Osteoblast (primary cell): ENCODE measurements around the gene NDUFS1. TPM values are rescaled to one million over a fixed set of nuclear protein-coding genes. Genes with fewer than 3 reads are reported as not detected.
A peak's percentile ranks its signal among the peaks of the same experiment; 100 is the strongest.
"Not testable (repeated sequence)": the region's sequence is repeated elsewhere in the genome, so short reads cannot be mapped to it uniquely, and the experiment has no call there.

Source experiments
- DNase-seq: peaks from one replicate; pipeline ENCODE4 v3.0.0; 2011; ENCODE audit warnings: low spot score, mixed read lengths; ENCODE audit not compliant: insufficient read length; ENCODE audit errors: missing footprints
- H2AFZ ChIP-seq: 2 replicates; pipeline ENCODE4 v1.6.0; 2011; ENCODE audit warnings: mild to moderate bottlenecking, low read length
- H3K27ac ChIP-seq: 2 replicates; pipeline ENCODE4 v1.5.1; 2011; ENCODE audit warnings: mild to moderate bottlenecking, low read depth, low read length, moderate library complexity
- H3K27me3 ChIP-seq: 2 replicates; pipeline ENCODE4 v1.6.0; 2012; ENCODE audit warnings: mild to moderate bottlenecking, control low read depth, inconsistent platforms, low read length, moderate library complexity; ENCODE audit not compliant: insufficient read depth
- H3K36me3 ChIP-seq: 2 replicates; pipeline ENCODE4 v1.5.1; 2011; ENCODE audit warnings: mild to moderate bottlenecking, low read length, control low read depth, moderate library complexity; ENCODE audit not compliant: insufficient read depth
- H3K4me1 ChIP-seq: 2 replicates; pipeline ENCODE4 v1.5.1; 2011; ENCODE audit warnings: mild to moderate bottlenecking, low read length, control low read depth, moderate library complexity; ENCODE audit not compliant: insufficient read depth
- H3K4me2 ChIP-seq: 2 replicates; pipeline ENCODE4 v1.6.0; 2011; ENCODE audit warnings: mild to moderate bottlenecking, low read length; ENCODE audit not compliant: insufficient read depth
- H3K4me3 ChIP-seq: fragments of 200-600 bp; sonication (generic); 3 replicates; pipeline ENCODE4 v1.5.1; 2012; ENCODE audit warnings: mild to moderate bottlenecking, low read length, inconsistent platforms; ENCODE audit not compliant: insufficient read depth
- H3K79me2 ChIP-seq: 2 replicates; pipeline ENCODE4 v1.6.0; 2012; ENCODE audit warnings: mild to moderate bottlenecking, low read length, control low read depth, inconsistent platforms; ENCODE audit not compliant: insufficient read depth
- H3K9me3 ChIP-seq: 2 replicates; pipeline ENCODE4 v1.5.1; 2011; ENCODE audit warnings: low read depth, low read length, control low read depth
- H4K20me1 ChIP-seq: 2 replicates; pipeline ENCODE4 v1.6.0; 2012; ENCODE audit warnings: mild to moderate bottlenecking, low read length, control low read depth; ENCODE audit not compliant: insufficient read depth
- total RNA-seq: library from RNA; depleted of rRNA; stranded (reverse); fragments of >200 nt; gene quantifications from 2 replicates; pipeline ENCODE4 v1.2.3, GENCODE V29; 2012
- TF ChIP-seq, protein P1 (sequence below): IDR thresholded peaks from 2 replicates; pipeline ENCODE4 v1.5.1; 2011; ENCODE audit warnings: mild to moderate bottlenecking, low read depth, low read length, moderate library complexity; ENCODE audit errors: extremely low read depth

The NDUFS1 gene
- total RNA-seq, 1 donor = 98.4 TPM

DNA sequence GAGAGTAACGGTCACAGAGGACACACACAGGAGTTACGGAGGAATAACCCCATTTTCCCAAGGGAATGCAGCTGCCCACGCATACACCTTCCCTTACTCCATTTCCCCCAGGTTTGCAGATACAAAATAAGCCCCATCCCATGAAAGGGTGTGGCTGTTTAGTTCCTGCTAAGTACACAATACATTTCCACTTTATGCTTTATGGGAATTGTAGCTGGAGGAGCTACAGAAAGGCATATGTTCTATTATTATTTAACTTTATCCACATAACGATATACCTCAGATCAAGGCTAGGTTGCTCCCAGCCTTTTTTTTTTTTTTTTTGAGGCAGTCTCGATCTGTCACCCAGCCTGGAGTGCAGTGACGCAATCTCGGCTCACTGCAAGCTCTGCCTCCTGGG, 50.5 kb downstream of the NDUFS1 start:
- no peak for DNase-seq
- Histone ChIP-seq H3K79me2 (no peaks in the 10 kb centered on the region), H3K36me3 (no peaks in the 10 kb centered on the region), H3K9me3 (no peaks in the 10 kb centered on the region), H3K4me3 (no peak overlapping the region), H3K4me1 (peaks cover 7% of the 10 kb centered on the region), H3K27me3 (no peaks in the 10 kb centered on the region), H2AFZ (no peak overlapping the region), H4K20me1 (no peaks in the 10 kb centered on the region), H3K27ac (no peak overlapping the region), H3K4me2 (no peak overlapping the region)
- TF ChIP-seq, protein P1, sequence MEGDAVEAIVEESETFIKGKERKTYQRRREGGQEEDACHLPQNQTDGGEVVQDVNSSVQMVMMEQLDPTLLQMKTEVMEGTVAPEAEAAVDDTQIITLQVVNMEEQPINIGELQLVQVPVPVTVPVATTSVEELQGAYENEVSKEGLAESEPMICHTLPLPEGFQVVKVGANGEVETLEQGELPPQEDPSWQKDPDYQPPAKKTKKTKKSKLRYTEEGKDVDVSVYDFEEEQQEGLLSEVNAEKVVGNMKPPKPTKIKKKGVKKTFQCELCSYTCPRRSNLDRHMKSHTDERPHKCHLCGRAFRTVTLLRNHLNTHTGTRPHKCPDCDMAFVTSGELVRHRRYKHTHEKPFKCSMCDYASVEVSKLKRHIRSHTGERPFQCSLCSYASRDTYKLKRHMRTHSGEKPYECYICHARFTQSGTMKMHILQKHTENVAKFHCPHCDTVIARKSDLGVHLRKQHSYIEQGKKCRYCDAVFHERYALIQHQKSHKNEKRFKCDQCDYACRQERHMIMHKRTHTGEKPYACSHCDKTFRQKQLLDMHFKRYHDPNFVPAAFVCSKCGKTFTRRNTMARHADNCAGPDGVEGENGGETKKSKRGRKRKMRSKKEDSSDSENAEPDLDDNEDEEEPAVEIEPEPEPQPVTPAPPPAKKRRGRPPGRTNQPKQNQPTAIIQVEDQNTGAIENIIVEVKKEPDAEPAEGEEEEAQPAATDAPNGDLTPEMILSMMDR = no peak

DNA sequence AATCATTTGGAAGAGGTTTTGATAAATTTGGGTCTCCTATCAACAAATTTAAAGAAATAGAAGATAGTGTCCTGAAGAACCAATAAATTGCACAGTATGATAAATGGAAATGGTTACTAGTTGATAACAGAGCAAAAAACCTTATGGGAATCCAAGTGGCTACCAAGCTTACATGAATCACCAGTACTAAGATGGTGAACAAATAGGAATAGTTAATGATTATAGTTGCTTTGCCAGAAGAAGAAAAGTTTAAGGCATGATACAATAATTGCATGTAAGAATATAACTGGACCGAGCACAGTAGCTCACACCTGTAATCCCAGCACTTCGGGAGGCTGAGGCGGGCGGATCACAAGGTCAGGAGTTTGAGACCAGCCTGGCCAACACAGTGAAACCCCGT, 53.7 kb downstream of the NDUFS1 start:
- Histone ChIP-seq H3K79me2 (no peaks in the 10 kb centered on the region), H3K27ac (peak overlapping the region; percentile 90), H3K9me3 (no peaks in the 10 kb centered on the region), H3K4me3 (no peak overlapping the region), H3K36me3 (no peaks in the 10 kb centered on the region), H4K20me1 (no peaks in the 10 kb centered on the region), H3K27me3 (no peaks in the 10 kb centered on the region), H3K4me2 (no peak overlapping the region), H3K4me1 (peaks cover 5% of the 10 kb centered on the region), H2AFZ (no peak overlapping the region)
- no peak for DNase-seq
- TF ChIP-seq, protein P1 = no peak

DNA sequence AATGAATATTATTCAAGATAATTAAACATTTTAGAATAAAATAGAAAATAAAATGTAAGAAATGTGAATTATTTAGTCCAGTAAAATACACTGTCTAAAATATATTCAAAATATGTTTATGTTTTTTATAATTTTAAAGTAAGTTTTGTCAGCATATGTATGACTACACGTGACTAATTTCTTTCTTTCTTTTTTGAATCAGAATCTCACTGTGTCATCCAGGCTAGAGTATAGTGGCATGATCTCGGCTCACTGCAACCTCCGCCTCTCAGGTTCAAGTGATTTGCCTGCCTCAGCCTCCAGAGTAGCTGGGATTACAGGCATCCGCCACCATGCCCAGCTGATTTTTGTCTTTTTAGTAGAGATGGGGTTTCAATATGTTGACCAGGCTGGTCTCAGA, 54.2 kb downstream of the NDUFS1 start:
- no peaks in the 10 kb centered on the region for H3K9me3 ChIP-seq
- H3K79me2 ChIP-seq = no peaks in the 10 kb centered on the region
- H3K27me3 ChIP-seq = no peaks in the 10 kb centered on the region
- H3K27ac ChIP-seq = no peak overlapping the region
- H3K4me1 ChIP-seq = peaks cover 5% of the 10 kb centered on the region
- no peaks in the 10 kb centered on the region for H3K36me3 ChIP-seq
- no peaks in the 10 kb centered on the region for H4K20me1 ChIP-seq
- no peak overlapping the region for H2AFZ ChIP-seq
- TF ChIP-seq, protein P1 = no peak
- no peak overlapping the region for H3K4me2 ChIP-seq
- DNase-seq = no peak
- no peak overlapping the region for H3K4me3 ChIP-seq

DNA sequence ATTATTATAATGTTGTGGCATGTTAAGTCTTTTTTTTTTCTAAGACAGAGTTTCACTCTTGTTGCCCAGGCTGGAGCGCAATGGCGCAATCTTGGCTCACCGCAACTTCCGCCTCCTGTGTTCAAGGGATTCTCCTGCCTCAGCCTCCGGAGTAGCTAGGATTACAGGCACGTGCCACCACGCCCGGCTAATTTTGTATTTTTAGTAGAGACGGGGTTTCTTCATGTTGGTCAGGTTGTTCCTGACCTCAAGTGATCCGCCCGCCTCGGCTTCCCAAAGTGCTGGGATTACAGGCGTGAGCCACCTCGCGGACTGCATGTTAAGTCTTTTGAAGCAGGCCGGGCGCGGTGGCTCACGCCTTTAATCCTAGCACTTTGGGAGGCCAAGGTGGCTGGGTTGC, 60.4 kb downstream of the NDUFS1 start:
- H3K79me2 ChIP-seq = not testable (repeated sequence)

More for the DNA sequence above, 60.4 kb downstream of the NDUFS1 start:
- not testable (repeated sequence) for H3K27ac ChIP-seq, DNase-seq, H2AFZ ChIP-seq, H4K20me1 ChIP-seq, H3K36me3 ChIP-seq, H3K9me3 ChIP-seq, H3K4me3 ChIP-seq, H3K27me3 ChIP-seq, H3K4me2 ChIP-seq, H3K4me1 ChIP-seq
